Fibroblast of gingiva (primary cell): ENCODE data around the gene TSHZ1.

ENCODE experiments used
- DNase-seq: peaks from one replicate; pipeline ENCODE4 v3.0.0-alpha.2; 2011; ENCODE audit warnings: low read depth

Gene TSHZ1

GRCh38 chr18:75210274-75211001 lies at the start of gene TSHZ1:
Gene TSHZ1, plus strand, starts transcription at chr18:75210797. Its CDS starts 1,080 bp downstream, at chr18:75211877.
- DNase-seq: peak; percentile 86

GRCh38 chr18:75161256-75162028 lies 49.2 kb upstream of the TSHZ1 start:
- peak; percentile 35 for DNase-seq

GRCh38 chr18:75162467-75162866 lies 48.1 kb upstream of the TSHZ1 start:
- DNase-seq: no peak

- DNase-seq: no peak
These were observed 47.6 kb upstream of the TSHZ1 start for GRCh38 chr18:75162978-75163377.

GRCh38 chr18:75163736-75164135 lies 46.9 kb upstream of the TSHZ1 start:
- no peak for DNase-seq

- no peak for DNase-seq
These were observed 46.1 kb upstream of the TSHZ1 start for GRCh38 chr18:75164479-75164878.

- DNase-seq: no peak
These were observed 44.7 kb upstream of the TSHZ1 start for GRCh38 chr18:75165926-75166325.

GRCh38 chr18:75167137-75167536 lies 43.5 kb upstream of the TSHZ1 start:
- DNase-seq: no peak

GRCh38 chr18:75167759-75168618 lies 42.6 kb upstream of the TSHZ1 start:
- no peak for DNase-seq

GRCh38 chr18:75168619-75169018 lies 42.0 kb upstream of the TSHZ1 start:
- DNase-seq: no peak

- no peak for DNase-seq
These were observed 41.2 kb upstream of the TSHZ1 start for GRCh38 chr18:75169411-75169810.

- no peak for DNase-seq
These were observed 40.4 kb upstream of the TSHZ1 start for GRCh38 chr18:75170022-75170789.

GRCh38 chr18:75170916-75171315 lies 39.7 kb upstream of the TSHZ1 start:
- DNase-seq: no peak

GRCh38 chr18:75172299-75173124 lies 38.1 kb upstream of the TSHZ1 start:
- DNase-seq: no peak

- DNase-seq: no peak
These were observed 37.5 kb upstream of the TSHZ1 start for GRCh38 chr18:75173125-75173432.

- no peak for DNase-seq
These were observed 36.9 kb upstream of the TSHZ1 start for GRCh38 chr18:75173738-75174137.

- DNase-seq: no peak
These were observed 33.7 kb upstream of the TSHZ1 start for GRCh38 chr18:75176849-75177248.

- no peak for DNase-seq
These were observed 32.2 kb upstream of the TSHZ1 start for GRCh38 chr18:75178376-75178775.

GRCh38 chr18:75179819-75180600 lies 30.6 kb upstream of the TSHZ1 start:
- no peak for DNase-seq

GRCh38 chr18:75183524-75183923 lies 27.1 kb upstream of the TSHZ1 start:
- DNase-seq: no peak
